Ishikawa (cell line): ENCODE data around the gene OR7A5.
"Not testable (repeated sequence)": the region's sequence is repeated elsewhere in the genome, so short reads cannot be mapped to it uniquely, and the experiment has no call there.

ENCODE experiments used
- CEBPB ChIP-seq: IDR thresholded peaks from 2 replicates; pipeline ENCODE4 v1.6.1; 2012
- CREB1 ChIP-seq: IDR thresholded peaks from 2 replicates; pipeline ENCODE4 v1.6.1; 2012; ENCODE audit warnings: low read depth
- EP300 ChIP-seq: IDR thresholded peaks from 2 replicates; pipeline ENCODE4 v1.6.1; 2012; ENCODE audit warnings: borderline replicate concordance
- FOXM1 ChIP-seq: IDR thresholded peaks from 2 replicates; pipeline ENCODE4 v1.6.1; 2012; ENCODE audit warnings: low read depth, borderline replicate concordance
- NFIC ChIP-seq: IDR thresholded peaks from 2 replicates; pipeline ENCODE4 v1.6.1; 2012
- TAF1 ChIP-seq: IDR thresholded peaks from 2 replicates; pipeline ENCODE4 v1.6.1; 2012; ENCODE audit warnings: low read depth, mild to moderate bottlenecking
- TEAD4 ChIP-seq: IDR thresholded peaks from 2 replicates; pipeline ENCODE4 v1.6.1; 2012
- TF ChIP-seq, protein P1 (sequence below): IDR thresholded peaks from 2 replicates; pipeline ENCODE4 v1.6.1; 2012; ENCODE audit warnings: low read depth, mild to moderate bottlenecking
- TF ChIP-seq, protein P2 (sequence below): IDR thresholded peaks from 2 replicates; pipeline ENCODE4 v1.6.1; 2012

DNA sequence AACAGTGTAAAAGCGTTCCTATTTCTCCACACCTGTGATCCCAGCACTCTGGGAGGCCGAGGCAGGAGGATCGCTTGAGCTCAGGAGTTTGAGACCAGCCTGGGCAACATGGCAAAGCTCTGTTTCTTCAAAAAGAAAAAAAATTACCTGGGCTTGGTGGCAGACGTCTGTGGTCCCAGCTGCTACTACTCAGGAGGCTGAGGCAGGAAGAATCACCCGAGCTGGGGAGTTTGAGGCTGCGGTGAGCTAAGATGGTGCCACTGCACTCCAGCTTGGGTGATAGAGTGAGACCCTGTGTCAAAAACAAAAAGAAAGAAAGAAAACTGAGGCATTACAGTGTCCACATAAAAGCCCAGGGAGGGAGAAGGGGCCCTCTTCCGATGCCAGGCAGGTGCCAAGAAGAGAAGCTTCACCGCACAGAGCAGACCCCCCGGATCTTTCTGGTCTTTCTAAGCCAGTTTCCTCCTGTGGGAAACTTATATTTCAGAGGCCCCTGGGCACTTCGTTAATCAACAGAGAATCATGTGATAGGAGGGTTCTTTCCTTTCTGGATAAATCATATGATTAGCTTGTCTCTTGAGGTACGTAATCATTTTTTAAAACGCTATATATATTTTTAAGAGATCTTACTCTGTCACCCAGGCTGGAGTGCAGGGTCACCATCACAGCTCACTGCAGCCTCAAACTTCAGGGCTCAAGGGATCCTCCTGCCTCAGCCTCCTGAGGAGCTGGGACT is 56.7 kb downstream of the OR7A5 start, which contains the start of gene ADGRE2:
- TF ChIP-seq, protein P1, sequence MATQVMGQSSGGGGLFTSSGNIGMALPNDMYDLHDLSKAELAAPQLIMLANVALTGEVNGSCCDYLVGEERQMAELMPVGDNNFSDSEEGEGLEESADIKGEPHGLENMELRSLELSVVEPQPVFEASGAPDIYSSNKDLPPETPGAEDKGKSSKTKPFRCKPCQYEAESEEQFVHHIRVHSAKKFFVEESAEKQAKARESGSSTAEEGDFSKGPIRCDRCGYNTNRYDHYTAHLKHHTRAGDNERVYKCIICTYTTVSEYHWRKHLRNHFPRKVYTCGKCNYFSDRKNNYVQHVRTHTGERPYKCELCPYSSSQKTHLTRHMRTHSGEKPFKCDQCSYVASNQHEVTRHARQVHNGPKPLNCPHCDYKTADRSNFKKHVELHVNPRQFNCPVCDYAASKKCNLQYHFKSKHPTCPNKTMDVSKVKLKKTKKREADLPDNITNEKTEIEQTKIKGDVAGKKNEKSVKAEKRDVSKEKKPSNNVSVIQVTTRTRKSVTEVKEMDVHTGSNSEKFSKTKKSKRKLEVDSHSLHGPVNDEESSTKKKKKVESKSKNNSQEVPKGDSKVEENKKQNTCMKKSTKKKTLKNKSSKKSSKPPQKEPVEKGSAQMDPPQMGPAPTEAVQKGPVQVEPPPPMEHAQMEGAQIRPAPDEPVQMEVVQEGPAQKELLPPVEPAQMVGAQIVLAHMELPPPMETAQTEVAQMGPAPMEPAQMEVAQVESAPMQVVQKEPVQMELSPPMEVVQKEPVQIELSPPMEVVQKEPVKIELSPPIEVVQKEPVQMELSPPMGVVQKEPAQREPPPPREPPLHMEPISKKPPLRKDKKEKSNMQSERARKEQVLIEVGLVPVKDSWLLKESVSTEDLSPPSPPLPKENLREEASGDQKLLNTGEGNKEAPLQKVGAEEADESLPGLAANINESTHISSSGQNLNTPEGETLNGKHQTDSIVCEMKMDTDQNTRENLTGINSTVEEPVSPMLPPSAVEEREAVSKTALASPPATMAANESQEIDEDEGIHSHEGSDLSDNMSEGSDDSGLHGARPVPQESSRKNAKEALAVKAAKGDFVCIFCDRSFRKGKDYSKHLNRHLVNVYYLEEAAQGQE = not testable (repeated sequence)
- not testable (repeated sequence) for TF ChIP-seq TAF1, CEBPB, TEAD4, FOXM1, CREB1, EP300, NFIC
- TF ChIP-seq, protein P2, sequence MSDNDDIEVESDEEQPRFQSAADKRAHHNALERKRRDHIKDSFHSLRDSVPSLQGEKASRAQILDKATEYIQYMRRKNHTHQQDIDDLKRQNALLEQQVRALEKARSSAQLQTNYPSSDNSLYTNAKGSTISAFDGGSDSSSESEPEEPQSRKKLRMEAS = not testable (repeated sequence)
